Mucosa of stomach (tissue), 1 donor: ENCODE results near the gene IL1R1.

Source experiments
- H3K27me3 ChIP-seq: one replicate; pipeline ENCODE4 v1.7.0; 2013; ENCODE audit warnings: mild to moderate bottlenecking, low read length; ENCODE audit not compliant: control insufficient read depth, insufficient read depth
- H3K36me3 ChIP-seq: one replicate; pipeline ENCODE4 v1.7.0; 2013; ENCODE audit warnings: low read length; ENCODE audit not compliant: control insufficient read depth, insufficient read depth
- H3K4me1 ChIP-seq: one replicate; pipeline ENCODE4 v1.7.0; 2013; ENCODE audit warnings: mild to moderate bottlenecking, low read length; ENCODE audit not compliant: control insufficient read depth, insufficient read depth
- H3K4me3 ChIP-seq: one replicate; pipeline ENCODE4 v1.7.0; 2013; ENCODE audit warnings: low read length
- H3K9ac ChIP-seq: one replicate; pipeline ENCODE4 v1.7.0; 2013; ENCODE audit warnings: mild to moderate bottlenecking, low read length, moderate library complexity
- H3K9me3 ChIP-seq: one replicate; pipeline ENCODE4 v1.7.0; 2013; ENCODE audit warnings: mild to moderate bottlenecking, low read length, moderate library complexity; ENCODE audit not compliant: control insufficient read depth
- donor health status: Pancreatic carcinoma.

IL1R1 gene

GRCh38 chr2:102206666-102207341, 64.3 kb downstream of the IL1R1 start:
- H3K9me3 ChIP-seq, result no peaks in the 10 kb centered on the region
- H3K4me3 ChIP-seq, result no peak overlapping the region
- H3K36me3 ChIP-seq, result no peaks in the 10 kb centered on the region
- no peaks in the 10 kb centered on the region for H3K27me3 ChIP-seq
- no peak overlapping the region for H3K9ac ChIP-seq
- H3K4me1 ChIP-seq, result peaks cover 17% of the 10 kb centered on the region

- Histone ChIP-seq H3K4me3 (no peak overlapping the region), H3K9me3 (no peaks in the 10 kb centered on the region), H3K27me3 (no peaks in the 10 kb centered on the region), H3K36me3 (no peaks in the 10 kb centered on the region), H3K9ac (no peak overlapping the region), H3K4me1 (peaks cover 17% of the 10 kb centered on the region)
Observed at GRCh38 chr2:102208774-102209173, 66.2 kb downstream of the IL1R1 start.

GRCh38 chr2:102209474-102209873, 66.9 kb downstream of the IL1R1 start:
- Histone ChIP-seq H3K9me3 (no peaks in the 10 kb centered on the region), H3K36me3 (no peaks in the 10 kb centered on the region), H3K27me3 (no peaks in the 10 kb centered on the region), H3K9ac (no peak overlapping the region), H3K4me1 (peaks cover 17% of the 10 kb centered on the region), H3K4me3 (no peak overlapping the region)

- Histone ChIP-seq H3K36me3 (no peaks in the 10 kb centered on the region), H3K9ac (no peak overlapping the region), H3K27me3 (no peaks in the 10 kb centered on the region), H3K9me3 (peaks cover 3% of the 10 kb centered on the region), H3K4me3 (no peak overlapping the region), H3K4me1 (no peaks in the 10 kb centered on the region)
Observed at GRCh38 chr2:102217032-102217431, 74.5 kb downstream of the IL1R1 start.

- H3K9ac ChIP-seq, result no peak overlapping the region
- no peak overlapping the region for H3K4me3 ChIP-seq
- H3K36me3 ChIP-seq, result no peaks in the 10 kb centered on the region
- no peaks in the 10 kb centered on the region for H3K9me3 ChIP-seq
- no peaks in the 10 kb centered on the region for H3K27me3 ChIP-seq
- peaks cover 25% of the 10 kb centered on the region for H3K4me1 ChIP-seq
Observed at GRCh38 chr2:102224824-102225739, 82.5 kb downstream of the IL1R1 start.

GRCh38 chr2:102226171-102226570, 83.6 kb downstream of the IL1R1 start:
- Histone ChIP-seq H3K36me3 (no peaks in the 10 kb centered on the region), H3K4me3 (no peak overlapping the region), H3K4me1 (peaks cover 25% of the 10 kb centered on the region), H3K9me3 (no peaks in the 10 kb centered on the region), H3K9ac (no peak overlapping the region), H3K27me3 (no peaks in the 10 kb centered on the region)

GRCh38 chr2:102226612-102227391, 84.3 kb downstream of the IL1R1 start:
- no peaks in the 10 kb centered on the region for H3K9me3 ChIP-seq
- no peaks in the 10 kb centered on the region for H3K36me3 ChIP-seq
- H3K4me3 ChIP-seq, result no peak overlapping the region
- H3K9ac ChIP-seq, result peak overlapping the region; percentile 36
- H3K27me3 ChIP-seq, result no peaks in the 10 kb centered on the region
- H3K4me1 ChIP-seq, result peaks cover 25% of the 10 kb centered on the region

- no peak overlapping the region for H3K4me3 ChIP-seq
- no peaks in the 10 kb centered on the region for H3K36me3 ChIP-seq
- H3K27me3 ChIP-seq, result no peaks in the 10 kb centered on the region
- H3K4me1 ChIP-seq, result peaks cover 25% of the 10 kb centered on the region
- no peak overlapping the region for H3K9ac ChIP-seq
- no peaks in the 10 kb centered on the region for H3K9me3 ChIP-seq
Observed at GRCh38 chr2:102229141-102229769, 86.7 kb downstream of the IL1R1 start.
